ENCODE measurements around the gene NEDD4L.

NEDD4L gene

GRCh38 chr18:58025733-58026132, 18.3 kb upstream of the NEDD4L start (continued):
- no peak for TF ChIP-seq ZEB2 (tag by site-specific recombination; IDR thresholded peaks at IDR 0.05)

- H3K27ac ChIP-seq (ENCODE audit: extremely low read depth, low read depth, low read length): no peak overlapping the region
- TF ChIP-seq ZNF513 (tag by site-specific recombination; IDR thresholded peaks at IDR 0.05) (no peak), GLI2 (tag by site-specific recombination; IDR thresholded peaks at IDR 0.05; ENCODE audit: borderline replicate concordance, low read depth) (no peak), GLIS2 (tag by site-specific recombination; IDR thresholded peaks at IDR 0.05) (no peak), SCRT2 (tag by site-specific recombination; IDR thresholded peaks at IDR 0.05) (no peak), ZNF791 (tag by site-specific recombination; IDR thresholded peaks at IDR 0.05) (no peak), ZFHX2 (tag by site-specific recombination; conservative IDR thresholded peaks at IDR 0.05) (no peak), ZNF830 (tag by site-specific recombination; IDR thresholded peaks at IDR 0.05; ENCODE audit: low read depth) (no peak), HOXD13 (CRISPR knock-in tag; IDR thresholded peaks at IDR 0.05; ENCODE audit: borderline replicate concordance) (no peak), ZIC2 (tag by site-specific recombination; IDR thresholded peaks at IDR 0.05) (no peak), ZBTB21 (tag by site-specific recombination; IDR thresholded peaks at IDR 0.05) (no peak), SP7 (tag by site-specific recombination; IDR thresholded peaks at IDR 0.05) (no peak), ZNF140 (tag by site-specific recombination; IDR thresholded peaks at IDR 0.05) (no peak), GLI4 (tag by site-specific recombination; IDR thresholded peaks at IDR 0.05) (no peak), ZNF785 (tag by site-specific recombination; IDR thresholded peaks at IDR 0.05) (no peak), ZNF837 (tag by site-specific recombination; IDR thresholded peaks at IDR 0.05) (no peak)
- no peak overlapping the region for H3K4me3 ChIP-seq (ENCODE audit: low read depth, low read length)
- H3K9me3 ChIP-seq (ENCODE audit: control insufficient read depth, insufficient read depth, low read depth, low read length): no peaks in the 10 kb centered on the region
- no peaks in the 10 kb centered on the region for H3K36me3 ChIP-seq (ENCODE audit: control insufficient read depth in 2 of 2, insufficient read depth in 1 of 2, low read length in 2 of 2)
- ChIA-PET CTCF (interaction anchor here (0.6 to 3.3 kb wide), 5 partner anchors 12 to 263 kb away, joined by 3 to 14 read pairs (median 4); partner anchors contain the start of gene NEDD4L), POLR2A (no interaction called here)
- peaks cover 4% of the 10 kb centered on the region; the same call in 1 of the 2 replicates for H3K4me1 ChIP-seq (ENCODE audit: control insufficient read depth, insufficient read depth, low read length)
Observed at GRCh38 chr18:58026395-58026794, 17.6 kb upstream of the NEDD4L start.

- H3K4me1 ChIP-seq (ENCODE audit: control insufficient read depth, insufficient read depth, low read length): peaks cover 4% of the 10 kb centered on the region; the same call in 1 of the 2 replicates
- no peak overlapping the region for H3K4me3 ChIP-seq (ENCODE audit: low read depth, low read length)
- no peaks in the 10 kb centered on the region for H3K9me3 ChIP-seq (ENCODE audit: control insufficient read depth, insufficient read depth, low read depth, low read length)
- TF ChIP-seq ZSCAN5A (tag by site-specific recombination; IDR thresholded peaks at IDR 0.05) (no peak), TRIM28 (IDR thresholded peaks at IDR 0.05; ENCODE audit: borderline replicate concordance, low read length) (no peak), ZNF121 (tag by site-specific recombination; IDR thresholded peaks at IDR 0.05) (no peak), ZNF112 (tag by site-specific recombination; IDR thresholded peaks at IDR 0.05) (no peak), ZNF404 (tag by site-specific recombination; IDR thresholded peaks at IDR 0.05) (no peak), ZNF24 (tag by site-specific recombination; IDR thresholded peaks at IDR 0.05) (no peak), ZBTB21 (tag by site-specific recombination; IDR thresholded peaks at IDR 0.05) (no peak), ZNF146 (tag by site-specific recombination; IDR thresholded peaks at IDR 0.05) (no peak), ZFP69B (tag by site-specific recombination; IDR thresholded peaks at IDR 0.05) (no peak), ZNF610 (tag by site-specific recombination; IDR thresholded peaks at IDR 0.05; ENCODE audit: borderline replicate concordance) (no peak), ZNF248 (tag by site-specific recombination; IDR thresholded peaks at IDR 0.05) (no peak), RBAK (tag by site-specific recombination; IDR thresholded peaks at IDR 0.05) (no peak), HIC1 (tag by site-specific recombination; IDR thresholded peaks at IDR 0.05) (no peak), ZNF223 (tag by site-specific recombination; IDR thresholded peaks at IDR 0.05) (no peak)
- H3K36me3 ChIP-seq (ENCODE audit: control insufficient read depth in 2 of 2, insufficient read depth in 1 of 2, low read length in 2 of 2): no peaks in the 10 kb centered on the region
- POLR2A ChIA-PET: no interaction called here
- CTCF ChIA-PET: interaction anchor here (0.7 to 1.2 kb wide), 3 partner anchors 18 to 68 kb away, joined by 3 to 4 read pairs (median 4); no protein-coding TSS in a partner anchor
- no peak overlapping the region for H3K27ac ChIP-seq (ENCODE audit: extremely low read depth, low read depth, low read length)
Observed at GRCh38 chr18:58026857-58027256, 17.2 kb upstream of the NEDD4L start.
